D721Med (cell line): Measurements from ENCODE around the gene USP3.

Experiments
- DNase-seq: peaks from one replicate; pipeline ENCODE4 v3.0.0; 2011; ENCODE audit warnings: low spot score; ENCODE audit not compliant: insufficient read length
- FAIRE-seq: peaks from 2 replicates; lab custom pipeline; 2011; peaks lifted over from hg19 to GRCh38; lab: Jason Lieb, UNC
- TF ChIP-seq, protein P1 (sequence below): IDR thresholded peaks from 2 replicates; pipeline ENCODE4 v1.5.1; 2012; ENCODE audit warnings: mild to moderate bottlenecking, control low read depth; ENCODE audit not compliant: insufficient read depth; ENCODE audit errors: missing control alignments

USP3 gene, protein sequence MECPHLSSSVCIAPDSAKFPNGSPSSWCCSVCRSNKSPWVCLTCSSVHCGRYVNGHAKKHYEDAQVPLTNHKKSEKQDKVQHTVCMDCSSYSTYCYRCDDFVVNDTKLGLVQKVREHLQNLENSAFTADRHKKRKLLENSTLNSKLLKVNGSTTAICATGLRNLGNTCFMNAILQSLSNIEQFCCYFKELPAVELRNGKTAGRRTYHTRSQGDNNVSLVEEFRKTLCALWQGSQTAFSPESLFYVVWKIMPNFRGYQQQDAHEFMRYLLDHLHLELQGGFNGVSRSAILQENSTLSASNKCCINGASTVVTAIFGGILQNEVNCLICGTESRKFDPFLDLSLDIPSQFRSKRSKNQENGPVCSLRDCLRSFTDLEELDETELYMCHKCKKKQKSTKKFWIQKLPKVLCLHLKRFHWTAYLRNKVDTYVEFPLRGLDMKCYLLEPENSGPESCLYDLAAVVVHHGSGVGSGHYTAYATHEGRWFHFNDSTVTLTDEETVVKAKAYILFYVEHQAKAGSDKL

DNA sequence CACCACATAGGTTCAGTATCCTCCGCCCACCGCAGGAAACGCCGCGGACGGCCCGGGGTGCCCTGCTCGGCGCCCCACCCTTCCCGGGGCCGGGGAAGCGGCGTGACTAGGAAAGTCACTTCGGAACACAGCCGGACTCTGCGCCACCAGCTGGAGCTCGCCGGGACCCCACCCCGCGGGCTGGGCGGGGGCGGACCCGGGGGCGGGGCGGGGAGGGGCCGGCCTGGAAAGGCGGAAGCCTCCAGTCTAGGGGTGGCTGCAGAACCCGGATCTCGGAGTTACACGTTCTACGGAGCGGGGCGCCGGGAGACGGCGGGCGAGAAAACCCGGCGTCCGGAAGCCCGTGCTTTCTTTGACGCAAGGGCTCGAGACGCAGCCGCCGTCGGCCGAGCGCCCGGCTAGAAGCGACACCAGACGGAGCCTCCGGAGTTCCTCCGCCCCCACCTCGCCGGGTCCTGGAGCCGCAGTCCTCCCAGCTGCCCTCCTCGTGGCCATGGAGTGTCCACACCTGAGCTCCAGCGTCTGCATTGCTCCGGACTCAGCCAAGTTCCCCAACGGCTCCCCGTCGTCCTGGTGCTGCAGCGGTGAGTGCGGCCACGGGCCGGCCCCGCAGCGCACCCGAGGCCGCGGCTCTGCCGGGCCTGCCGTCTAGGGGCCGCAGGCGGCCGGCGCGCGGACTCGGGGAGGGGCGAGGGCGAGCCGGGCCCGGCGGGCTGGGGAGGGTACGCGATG lies at the start of gene USP3:
USP3 (plus strand) TSS at position 347 of the 732 bp plus-strand sequence; CDS start at position 494, 147 bp downstream.
- TF ChIP-seq, protein P1, sequence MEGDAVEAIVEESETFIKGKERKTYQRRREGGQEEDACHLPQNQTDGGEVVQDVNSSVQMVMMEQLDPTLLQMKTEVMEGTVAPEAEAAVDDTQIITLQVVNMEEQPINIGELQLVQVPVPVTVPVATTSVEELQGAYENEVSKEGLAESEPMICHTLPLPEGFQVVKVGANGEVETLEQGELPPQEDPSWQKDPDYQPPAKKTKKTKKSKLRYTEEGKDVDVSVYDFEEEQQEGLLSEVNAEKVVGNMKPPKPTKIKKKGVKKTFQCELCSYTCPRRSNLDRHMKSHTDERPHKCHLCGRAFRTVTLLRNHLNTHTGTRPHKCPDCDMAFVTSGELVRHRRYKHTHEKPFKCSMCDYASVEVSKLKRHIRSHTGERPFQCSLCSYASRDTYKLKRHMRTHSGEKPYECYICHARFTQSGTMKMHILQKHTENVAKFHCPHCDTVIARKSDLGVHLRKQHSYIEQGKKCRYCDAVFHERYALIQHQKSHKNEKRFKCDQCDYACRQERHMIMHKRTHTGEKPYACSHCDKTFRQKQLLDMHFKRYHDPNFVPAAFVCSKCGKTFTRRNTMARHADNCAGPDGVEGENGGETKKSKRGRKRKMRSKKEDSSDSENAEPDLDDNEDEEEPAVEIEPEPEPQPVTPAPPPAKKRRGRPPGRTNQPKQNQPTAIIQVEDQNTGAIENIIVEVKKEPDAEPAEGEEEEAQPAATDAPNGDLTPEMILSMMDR, result peak; percentile 16
- no peak for FAIRE-seq
- peak; percentile 53 for DNase-seq

DNA sequence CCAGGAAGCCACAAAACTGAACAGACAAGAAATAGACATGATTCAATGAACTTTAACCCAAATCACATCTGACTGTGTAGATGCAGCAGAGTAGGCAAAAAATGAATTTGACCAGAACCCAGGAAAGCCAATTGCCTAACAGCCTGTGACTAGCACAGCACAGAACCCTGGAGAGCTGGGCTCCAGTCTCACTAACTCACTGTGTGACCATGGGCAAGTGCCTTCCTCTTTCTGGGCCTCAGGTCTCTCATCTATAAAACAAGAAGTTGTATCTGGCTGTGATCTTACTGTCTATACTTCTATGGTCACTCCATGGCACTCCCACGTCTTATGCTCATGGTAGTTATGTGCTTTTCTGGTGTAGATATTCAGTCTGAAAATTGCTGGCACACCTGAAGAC lies 48.1 kb upstream of the USP3 start:
- FAIRE-seq (no peak), DNase-seq (no peak)
- TF ChIP-seq, protein P1, result no peak

DNA sequence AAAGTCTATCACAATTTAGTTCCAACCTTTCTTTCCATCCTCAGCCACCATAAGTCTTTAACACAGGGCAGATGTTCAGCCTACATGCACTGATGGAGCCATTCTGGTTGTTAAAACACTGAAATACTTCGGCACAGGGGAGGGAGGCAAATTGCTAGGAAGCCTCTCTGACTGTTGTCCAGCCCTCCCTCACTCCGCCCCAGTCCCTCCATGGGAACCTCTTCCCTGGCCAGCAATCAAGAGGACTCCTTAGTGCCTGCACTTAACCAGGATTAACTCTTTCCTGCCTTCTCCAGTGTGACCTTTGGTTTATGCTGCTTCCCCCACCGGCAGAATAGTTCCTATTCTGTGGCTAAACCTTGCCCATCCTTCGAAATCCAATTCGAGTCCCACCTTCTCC lies 47.0 kb upstream of the USP3 start:
- TF ChIP-seq, protein P1, result no peak
- FAIRE-seq (no peak), DNase-seq (no peak)

DNA sequence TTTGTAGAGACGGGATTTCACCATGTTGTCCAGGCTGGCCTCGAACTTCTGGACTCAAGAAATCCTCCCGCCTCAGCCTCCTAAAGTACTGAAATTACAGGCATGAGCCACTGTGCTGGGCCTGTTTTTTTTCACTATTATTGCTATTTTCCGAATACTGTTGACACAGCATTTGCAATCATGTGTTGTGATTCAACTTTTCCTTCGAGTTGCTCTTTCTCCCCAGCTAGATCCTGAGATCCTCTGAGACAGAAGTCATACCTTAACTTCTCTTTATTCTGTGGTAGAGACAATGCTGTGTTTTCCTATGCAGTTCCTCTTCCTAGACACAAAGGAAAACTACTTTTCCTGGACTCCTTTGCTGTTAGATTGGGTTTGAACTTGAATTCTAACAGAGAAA lies 46.4 kb upstream of the USP3 start:
- DNase-seq, result no peak
- no peak for FAIRE-seq
- TF ChIP-seq, protein P1, result no peak

DNA sequence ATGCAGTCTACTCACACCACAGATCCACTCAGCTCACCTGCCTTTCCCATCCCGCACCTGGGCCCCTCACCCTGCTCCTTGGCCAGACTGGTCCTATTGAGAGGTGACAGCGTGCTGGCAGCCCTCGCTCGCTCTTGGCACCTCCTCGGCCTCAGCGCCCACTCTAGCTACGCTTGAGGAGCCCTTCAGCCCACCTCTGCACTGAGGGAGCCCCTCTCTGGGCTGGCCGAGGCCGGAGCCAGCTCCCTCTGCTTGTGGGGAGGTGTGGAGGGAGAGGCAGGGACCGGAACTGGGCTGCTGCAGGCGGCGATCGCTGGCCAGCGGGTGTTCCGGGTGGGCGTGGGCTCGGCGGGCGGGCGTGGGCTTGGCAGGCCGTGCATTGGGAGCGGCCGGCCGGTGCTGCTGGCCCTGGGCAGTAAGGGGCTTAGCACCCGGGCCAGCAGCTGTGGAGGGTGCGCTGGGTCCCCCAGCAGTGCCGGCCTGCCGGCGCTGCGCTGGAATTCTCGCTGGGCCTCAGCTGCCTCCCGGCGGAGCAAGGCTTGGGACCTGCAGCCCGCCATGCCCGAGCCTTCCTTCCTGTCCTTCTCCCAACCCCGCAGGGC lies 45.5 kb upstream of the USP3 start:
- TF ChIP-seq, protein P1, result no peak
- FAIRE-seq (no peak), DNase-seq (no peak)

DNA sequence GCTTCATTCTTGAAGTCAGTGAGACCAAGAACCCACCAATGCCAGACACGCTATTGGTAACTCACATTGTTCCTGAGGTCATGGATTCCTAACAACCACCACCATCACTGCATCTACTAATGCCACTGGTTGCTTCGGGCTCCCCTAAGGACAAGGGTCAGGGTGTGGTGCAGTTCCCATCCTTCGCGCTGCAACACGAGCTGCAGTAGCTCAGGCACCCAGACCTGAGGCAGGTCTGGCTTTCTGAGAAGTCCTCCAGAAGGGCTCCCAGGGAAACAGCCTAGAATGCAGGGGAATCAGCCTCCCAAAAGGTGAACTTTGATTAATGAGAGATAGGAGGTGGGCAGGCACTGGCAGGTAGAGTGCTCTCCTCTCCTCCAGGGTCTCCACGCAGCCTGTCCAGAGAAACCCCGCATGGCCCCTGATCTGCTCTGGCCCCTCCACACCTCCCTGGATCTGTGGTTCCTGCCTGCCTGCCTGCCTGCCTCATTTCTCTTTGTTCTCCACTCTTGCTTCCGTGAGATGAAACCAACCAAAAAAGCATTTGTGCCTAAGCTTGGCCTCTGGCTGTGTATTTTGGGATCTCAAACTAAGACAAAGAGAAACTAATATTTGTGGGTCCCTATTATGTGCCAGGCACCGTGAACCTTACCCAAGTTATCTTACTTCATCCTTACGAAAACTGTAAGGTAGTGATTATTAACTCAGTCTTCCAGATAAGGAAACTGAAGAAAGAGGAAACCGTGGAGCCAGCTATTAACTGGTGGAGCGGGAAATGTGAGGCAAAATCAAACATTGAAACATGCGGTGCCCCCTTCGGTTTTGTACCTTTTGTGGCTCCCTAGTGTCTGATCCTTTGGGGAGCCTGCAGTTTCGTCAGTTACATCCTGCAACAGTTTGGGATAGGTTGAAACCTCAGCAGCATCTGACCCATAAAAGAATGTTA lies 43.9 kb upstream of the USP3 start:
- TF ChIP-seq, protein P1, result no peak
- no peak for DNase-seq

More for the DNA sequence above, 43.9 kb upstream of the USP3 start:
- FAIRE-seq, result no peak
